ENCODE measurements around the gene LYPLA2. TPM values are rescaled to one million over a fixed set of nuclear protein-coding genes. Genes with fewer than 3 reads are reported as not detected.
"Not testable (repeated sequence)": the region's sequence is repeated elsewhere in the genome, so short reads cannot be mapped to it uniquely, and the experiment has no call there.

LYPLA2 gene
- total and polyA plus RNA-seq, 7 experiments from 2014 or later: 40.7 to 124 (median 56.2) TPM

DNA sequence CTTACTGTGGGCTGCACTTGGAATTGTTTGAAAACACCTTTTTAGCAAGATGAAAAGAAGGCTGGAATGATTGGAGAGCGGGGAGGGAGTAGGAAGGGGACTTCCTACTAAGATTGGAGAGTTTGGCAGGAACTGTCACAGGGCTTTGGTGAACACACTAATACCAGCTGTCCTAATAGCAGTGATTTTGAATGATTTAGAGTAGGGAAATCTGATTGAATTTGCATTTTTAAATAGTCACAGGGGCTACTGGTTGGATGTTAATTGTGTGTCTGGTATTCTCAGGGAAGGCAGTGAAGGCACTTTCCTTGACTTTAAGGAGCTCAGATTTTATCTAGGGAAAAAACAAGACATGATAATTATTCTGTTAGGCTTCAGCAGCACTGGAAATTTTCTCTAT lies 36.8 kb downstream of the LYPLA2 start:
- Histone ChIP-seq H3K4me3 (ENCODE audit: low read length) (no peak overlapping the region), H3K36me3 (ENCODE audit: control insufficient read depth in 2 of 3, insufficient read depth in 3 of 3, low read length in 3 of 3) (peaks cover 0 to 5% (median 0%) of the 10 kb centered on the region in 3 experiments), H3K27ac (ENCODE audit: low read depth, low read length) (no peak overlapping the region), H3K9me3 (ENCODE audit: control insufficient read depth in 2 of 3, low read length in 3 of 3) (no peaks in the 10 kb centered on the region), H3K27me3 (ENCODE audit: control insufficient read depth in 2 of 2, insufficient read depth in 2 of 2, low read length in 2 of 2) (no peaks in the 10 kb centered on the region), H3K4me1 (ENCODE audit: control insufficient read depth in 2 of 2, insufficient read depth in 2 of 2, low read length in 2 of 2) (peaks cover 6% of the 10 kb centered on the region in 2 donors)
- Mint-ChIP-seq H3K4me1 (peaks cover 11 to 27% (median 20%) of the 10 kb centered on the region in 7 donors), H3K4me3 (no peak overlapping the region), H3K27me3 (peaks cover 0 to 11% (median 0%) of the 10 kb centered on the region in 5 donors), H3K27ac (no peak overlapping the region), H3K9me3 (no peaks in the 10 kb centered on the region), H3K36me3 (peaks cover 0 to 4% (median 0%) of the 10 kb centered on the region in 5 donors)
- DNase-seq (no peak), ATAC-seq (no peak)
- intact Hi-C loops (cut with micrococcal nuclease): no loop called here
- ChIA-PET POLR2A (no interaction called here), CTCF (no interaction called here)

DNA sequence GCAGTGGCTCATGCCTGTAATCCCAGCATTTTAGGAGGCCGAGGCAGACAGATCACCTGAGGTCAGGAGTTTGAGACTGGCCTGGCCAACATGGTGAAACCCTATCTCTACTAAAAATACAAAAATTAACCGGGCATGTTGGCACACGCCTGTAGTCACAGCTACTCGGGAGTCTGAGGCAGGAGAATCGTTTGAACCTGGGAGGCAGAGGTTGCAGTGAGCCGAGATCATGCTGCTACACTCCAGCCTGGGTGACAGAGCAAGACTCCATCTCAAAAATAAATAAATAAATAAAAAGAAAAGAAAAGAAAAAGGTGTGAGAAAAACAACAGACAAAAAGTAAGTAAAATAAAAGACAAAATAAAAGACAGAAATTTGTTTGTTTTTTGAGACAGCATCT lies 43.2 kb downstream of the LYPLA2 start:
- peaks cover 0 to 14% (median 12%) of the 10 kb centered on the region in 7 donors for H3K4me1 Mint-ChIP-seq
- H3K9me3 Mint-ChIP-seq; H3K4me1 ChIP-seq (ENCODE audit: control insufficient read depth in 2 of 2, insufficient read depth in 2 of 2, low read length in 2 of 2); H3K4me3 ChIP-seq (ENCODE audit: low read length); DNase-seq; H3K4me3 Mint-ChIP-seq; H3K9me3 ChIP-seq (ENCODE audit: control insufficient read depth in 2 of 3, low read length in 3 of 3); H3K27ac ChIP-seq (ENCODE audit: low read depth, low read length); intact Hi-C loops (cut with micrococcal nuclease); H3K36me3 Mint-ChIP-seq; H3K27ac Mint-ChIP-seq; H3K27me3 ChIP-seq (ENCODE audit: control insufficient read depth in 2 of 2, insufficient read depth in 2 of 2, low read length in 2 of 2); ATAC-seq; H3K36me3 ChIP-seq (ENCODE audit: control insufficient read depth in 2 of 3, insufficient read depth in 3 of 3, low read length in 3 of 3): not testable (repeated sequence)
- POLR2A ChIA-PET: interaction anchor here (1.5 kb wide), 1 partner anchor 9 kb away, joined by 5 read pairs; the partner anchor contains the start of gene HMGCL
- H3K27me3 Mint-ChIP-seq: peaks cover 0 to 24% (median 0%) of the 10 kb centered on the region in 5 donors
- CTCF ChIA-PET: interaction anchor here (1.3 kb wide), 1 partner anchor 24 kb away, joined by 3 read pairs; no protein-coding TSS in a partner anchor

DNA sequence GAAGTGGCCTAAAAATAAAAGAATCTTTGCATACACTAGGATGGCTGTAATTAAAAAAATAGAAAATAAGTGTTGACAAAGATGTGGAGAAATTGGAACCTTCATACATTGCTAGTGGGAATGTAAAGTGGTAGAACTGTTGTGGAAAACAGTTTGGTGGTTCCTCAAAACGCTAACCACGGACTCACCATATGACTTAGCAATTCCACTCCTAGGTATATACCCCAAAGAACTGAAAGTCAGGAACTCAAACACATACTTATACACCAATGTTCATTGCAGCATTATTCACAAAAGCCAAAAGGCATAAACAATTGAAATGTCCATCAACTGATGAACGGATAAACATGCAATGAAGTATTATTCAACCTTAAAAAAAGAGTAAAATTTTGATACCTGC lies 45.1 kb downstream of the LYPLA2 start:
- Mint-ChIP-seq H3K4me3 (no peak overlapping the region), H3K9me3 (peaks cover 0 to 1% (median 0%) of the 10 kb centered on the region in 11 donors)

DNA sequence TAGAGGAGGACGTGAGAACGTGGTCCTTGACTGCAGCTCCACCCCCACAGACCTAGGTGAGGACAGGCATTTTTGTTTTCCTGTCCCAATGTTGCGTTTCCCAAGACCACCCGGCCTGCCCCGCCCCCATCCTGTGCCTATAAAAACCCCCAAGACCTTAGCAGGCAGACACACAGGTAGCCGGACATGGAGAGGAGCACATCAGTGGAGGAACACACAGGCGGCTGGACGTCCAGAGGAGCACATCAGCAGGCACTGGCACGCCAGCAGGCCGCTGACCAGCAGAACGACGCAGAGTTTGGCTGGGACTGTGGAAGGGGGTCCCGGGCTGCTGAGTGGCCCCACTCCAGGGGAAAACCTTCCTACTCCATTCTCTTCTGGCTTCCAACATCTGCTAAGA lies 47.0 kb downstream of the LYPLA2 start:
- Histone ChIP-seq H3K36me3 (ENCODE audit: control insufficient read depth in 2 of 3, insufficient read depth in 3 of 3, low read length in 3 of 3) (no peaks in the 10 kb centered on the region), H3K9me3 (ENCODE audit: control insufficient read depth in 2 of 3, low read length in 3 of 3) (no peaks in the 10 kb centered on the region), H3K4me3 (ENCODE audit: low read length) (peak overlapping the region; percentile 42), H3K4me1 (ENCODE audit: control insufficient read depth in 2 of 2, insufficient read depth in 2 of 2, low read length in 2 of 2) (peaks cover 6% of the 10 kb centered on the region in 2 donors), H3K27ac (ENCODE audit: low read depth, low read length) (no peak overlapping the region), H3K27me3 (ENCODE audit: control insufficient read depth in 2 of 2, insufficient read depth in 2 of 2, low read length in 2 of 2) (no peaks in the 10 kb centered on the region)
- peaks cover 0 to 2% (median 0%) of the 10 kb centered on the region in 5 donors for H3K36me3 Mint-ChIP-seq
- H3K9me3 Mint-ChIP-seq: peaks cover 0 to 1% (median 0%) of the 10 kb centered on the region in 11 donors
- peaks cover 0 to 35% (median 0%) of the 10 kb centered on the region in 5 donors for H3K27me3 Mint-ChIP-seq
- H3K27ac Mint-ChIP-seq: peak overlapping the region in 2 of 9 donors; percentile 53
- CTCF ChIA-PET: no interaction called here
- H3K4me1 Mint-ChIP-seq: peaks cover 0 to 14% (median 12%) of the 10 kb centered on the region in 7 donors
- ATAC-seq (no peak), DNase-seq (peak in 1 of 9 donors; percentile 23)
- POLR2A ChIA-PET: interaction anchor here (1.1 kb wide), 1 partner anchor 13 kb away, joined by 8 read pairs; the partner anchor contains the start of gene HMGCL
- intact Hi-C loops (cut with micrococcal nuclease): loop anchor here (1.0 to 2.0 kb wide), 7 partner anchors 13 to 66 kb away; partner anchors contain the start of genes FUCA1 (in 2 of the 2), HMGCL (in 2 of the 2) and GALE (in 1 of the 2)
- H3K4me3 Mint-ChIP-seq: peak overlapping the region; percentile 73 to 90 (median 84)

More for the DNA sequence above, 45.1 kb downstream of the LYPLA2 start:
- Mint-ChIP-seq H3K27me3 (peaks cover 0 to 24% (median 0%) of the 10 kb centered on the region in 5 donors), H3K4me1 (peaks cover 0 to 14% (median 12%) of the 10 kb centered on the region in 7 donors), H3K27ac (no peak overlapping the region), H3K36me3 (no peaks in the 10 kb centered on the region)
- peaks cover 6% of the 10 kb centered on the region in 2 donors for H3K4me1 ChIP-seq (ENCODE audit: control insufficient read depth in 2 of 2, insufficient read depth in 2 of 2, low read length in 2 of 2)
- H3K36me3 ChIP-seq (ENCODE audit: control insufficient read depth in 2 of 3, insufficient read depth in 3 of 3, low read length in 3 of 3): no peaks in the 10 kb centered on the region
- intact Hi-C loops (cut with micrococcal nuclease): no loop called here
- DNase-seq (no peak), ATAC-seq (no peak)
- no peak overlapping the region for H3K4me3 ChIP-seq (ENCODE audit: low read length)
- H3K9me3 ChIP-seq (ENCODE audit: control insufficient read depth in 2 of 3, low read length in 3 of 3): no peaks in the 10 kb centered on the region
- no peak overlapping the region for H3K27ac ChIP-seq (ENCODE audit: low read depth, low read length)
- ChIA-PET POLR2A (interaction anchor here (0.6 kb wide), 1 partner anchor 28 kb away, joined by 3 read pairs; no protein-coding TSS in a partner anchor), CTCF (no interaction called here)
- no peaks in the 10 kb centered on the region for H3K27me3 ChIP-seq (ENCODE audit: control insufficient read depth in 2 of 2, insufficient read depth in 2 of 2, low read length in 2 of 2)

DNA sequence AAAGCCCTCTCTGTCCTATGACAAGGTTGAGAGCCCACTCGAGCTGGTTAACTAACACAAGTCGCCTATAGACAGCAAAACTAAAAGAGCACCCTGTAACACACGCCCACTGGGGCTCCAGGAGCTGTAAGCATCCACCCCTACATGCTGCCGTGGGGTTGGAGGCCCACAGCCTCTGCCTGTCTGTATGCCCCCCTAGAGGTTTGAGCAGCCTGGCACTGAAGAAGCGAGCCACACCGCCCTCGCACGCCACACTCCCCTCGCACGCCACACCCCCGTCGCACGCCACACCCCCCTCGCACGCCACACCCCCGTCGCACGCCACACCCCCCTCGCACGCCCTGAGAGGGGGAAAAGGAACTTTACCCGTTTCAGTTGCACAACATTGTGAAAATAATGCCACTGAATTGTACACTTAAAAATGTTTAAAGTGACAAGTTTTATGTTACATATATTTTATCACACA lies 47.5 kb downstream of the LYPLA2 start:
- Histone ChIP-seq H3K27ac (ENCODE audit: low read depth, low read length) (no peak overlapping the region), H3K27me3 (ENCODE audit: control insufficient read depth in 2 of 2, insufficient read depth in 2 of 2, low read length in 2 of 2) (no peaks in the 10 kb centered on the region), H3K4me3 (ENCODE audit: low read length) (peak overlapping the region; percentile 42), H3K9me3 (ENCODE audit: control insufficient read depth in 2 of 3, low read length in 3 of 3) (no peaks in the 10 kb centered on the region), H3K36me3 (ENCODE audit: control insufficient read depth in 2 of 3, insufficient read depth in 3 of 3, low read length in 3 of 3) (no peaks in the 10 kb centered on the region), H3K4me1 (ENCODE audit: control insufficient read depth in 2 of 2, insufficient read depth in 2 of 2, low read length in 2 of 2) (peaks cover 6% of the 10 kb centered on the region in 2 donors)
- peak overlapping the region; percentile 73 to 90 (median 84) for H3K4me3 Mint-ChIP-seq
- intact Hi-C loops (cut with micrococcal nuclease): loop anchor here (1.0 to 2.0 kb wide), 7 partner anchors 13 to 66 kb away; partner anchors contain the start of genes FUCA1 (in 2 of the 2), HMGCL (in 2 of the 2) and GALE (in 1 of the 2)
- POLR2A ChIA-PET: interaction anchor here (1.1 kb wide), 1 partner anchor 13 kb away, joined by 8 read pairs; the partner anchor contains the start of gene HMGCL
- H3K27me3 Mint-ChIP-seq: peaks cover 0 to 32% (median 0%) of the 10 kb centered on the region in 5 donors
- H3K9me3 Mint-ChIP-seq: peaks cover 0 to 1% (median 0%) of the 10 kb centered on the region in 11 donors
- CTCF ChIA-PET: interaction anchor here (0.6 to 1.0 kb wide), 2 partner anchors 27 to 1816 kb away, joined by 3 read pairs; no protein-coding TSS in a partner anchor
- peak; percentile 100 for ATAC-seq
- H3K36me3 Mint-ChIP-seq: peaks cover 0 to 2% (median 0%) of the 10 kb centered on the region in 5 donors
- H3K27ac Mint-ChIP-seq: peak overlapping the region in 4 of 9 donors; percentile 34 to 90 (median 53)
- peaks cover 0 to 14% (median 12%) of the 10 kb centered on the region in 7 donors for H3K4me1 Mint-ChIP-seq
- DNase-seq: peak; percentile 61 to 81 (median 72)

DNA sequence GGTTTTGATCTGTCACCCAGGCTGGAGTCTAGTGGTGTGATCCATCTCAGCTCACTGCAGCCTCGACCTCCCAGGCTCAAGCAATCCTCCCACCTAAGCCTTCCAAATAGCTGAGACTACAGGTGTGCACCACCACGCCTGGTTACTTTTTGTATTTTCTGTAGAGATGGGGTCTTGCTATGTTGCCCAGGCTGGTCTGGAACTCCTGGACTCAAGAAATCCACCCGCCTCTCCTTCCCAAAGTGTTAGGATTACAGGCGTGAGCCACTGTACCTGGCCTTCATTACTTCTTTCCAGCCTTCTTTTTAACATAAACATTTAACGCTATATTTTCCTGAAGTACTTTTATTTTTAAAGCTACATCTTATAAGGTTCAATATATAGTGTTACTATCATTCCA lies 52.7 kb downstream of the LYPLA2 start:
- intact Hi-C loops (cut with micrococcal nuclease): loop anchor here in 1 of 2 donors (1.0 kb wide), 1 partner anchor 23 kb away; no protein-coding TSS in a partner anchor
- Histone ChIP-seq H3K4me3 (ENCODE audit: low read length) (no peak overlapping the region), H3K27me3 (ENCODE audit: control insufficient read depth in 2 of 2, insufficient read depth in 2 of 2, low read length in 2 of 2) (no peaks in the 10 kb centered on the region), H3K36me3 (ENCODE audit: control insufficient read depth in 2 of 3, insufficient read depth in 3 of 3, low read length in 3 of 3) (peaks cover 0 to 31% (median 2%) of the 10 kb centered on the region in 3 experiments), H3K4me1 (ENCODE audit: control insufficient read depth in 2 of 2, insufficient read depth in 2 of 2, low read length in 2 of 2) (no peaks in the 10 kb centered on the region), H3K9me3 (ENCODE audit: control insufficient read depth in 2 of 3, low read length in 3 of 3) (no peaks in the 10 kb centered on the region), H3K27ac (ENCODE audit: low read depth, low read length) (no peak overlapping the region)
- Mint-ChIP-seq H3K27me3 (peaks cover 0 to 20% (median 0%) of the 10 kb centered on the region in 5 donors), H3K36me3 (peaks cover 22 to 31% (median 27%) of the 10 kb centered on the region in 5 donors), H3K4me1 (peaks cover 0 to under 1% (median under 1%) of the 10 kb centered on the region in 7 donors), H3K9me3 (peaks cover 0 to 16% (median 1%) of the 10 kb centered on the region in 11 donors), H3K4me3 (no peak overlapping the region), H3K27ac (no peak overlapping the region)
- POLR2A ChIA-PET: no interaction called here
- CTCF ChIA-PET: interaction anchor here (0.7 kb wide), 1 partner anchor 106 kb away, joined by 5 read pairs; no protein-coding TSS in a partner anchor
- ATAC-seq (no peak), DNase-seq (no peak)
